Kidney (tissue), 14 donors: ENCODE results near the gene MTG1. TPM values are rescaled to one million over a fixed set of nuclear protein-coding genes. Genes with fewer than 3 reads are reported as not detected.
"Not testable (repeated sequence)": the region's sequence is repeated elsewhere in the genome, so short reads cannot be mapped to it uniquely, and the experiment has no call there.

Experiments
- DNase-seq, 5 donors: peaks; one replicate each; pipeline ENCODE4 v3.0.0-alpha.2; 2013 to 2020
- FAIRE-seq: peaks from 2 replicates; lab custom pipeline; 2012; peaks lifted over from hg19 to GRCh38; lab: Jason Lieb, UNC
- H3K27ac ChIP-seq, 2 donors: one replicate each; pipeline ENCODE4 v1.7.0; 2013; ENCODE audit warnings: low read depth in 2 of 2, low read length in 2 of 2, inconsistent platforms in 1 of 2
- H3K27me3 ChIP-seq: one replicate; pipeline ENCODE4 v1.7.1; 2013; ENCODE audit warnings: low read length, inconsistent platforms; ENCODE audit not compliant: control insufficient read depth, insufficient read depth
- H3K36me3 ChIP-seq, 3 donors: one replicate each; pipeline versions ENCODE4 v1.7.0 to v1.7.1; 2013; ENCODE audit warnings: low read length in 3 of 3, control low read depth in 1 of 3, inconsistent platforms in 1 of 3; ENCODE audit not compliant: insufficient read depth in 3 of 3, control insufficient read depth in 2 of 3
- H3K4me1 ChIP-seq, 3 donors: one replicate each; pipeline versions ENCODE4 v1.7.0 to v1.7.1; 2013; ENCODE audit warnings: low read length in 3 of 3, inconsistent platforms in 1 of 3, low read depth in 1 of 3; ENCODE audit not compliant: control insufficient read depth in 2 of 3, insufficient read depth in 2 of 3
- H3K4me3 ChIP-seq, 3 donors: one replicate each; pipeline versions ENCODE4 v1.7.0 to v1.8.1; 2013; ENCODE audit warnings: low read length in 3 of 3, control low read depth in 1 of 3, inconsistent platforms in 1 of 3
- H3K9ac ChIP-seq, 3 donors: one replicate each; pipeline versions ENCODE4 v1.7.0 to v1.7.1; 2013; ENCODE audit warnings: low read length in 3 of 3, control low read depth in 1 of 3, inconsistent platforms in 1 of 3
- H3K9me3 ChIP-seq, 3 donors: one replicate each; pipeline versions ENCODE4 v1.7.0 to v1.7.1; 2013; ENCODE audit warnings: low read length in 3 of 3, control low read depth in 1 of 3, inconsistent platforms in 1 of 3; ENCODE audit not compliant: control insufficient read depth in 2 of 3, insufficient read depth in 1 of 3
- CTCF ChIP-seq: IDR thresholded peaks from 3 replicates; pipeline ENCODE4 v1.5.1; 2012; ENCODE audit warnings: mild to moderate bottlenecking, moderate library complexity, borderline replicate concordance; ENCODE audit not compliant: insufficient read depth; ENCODE audit errors: extremely low read depth
- intact Hi-C: fragments of 100-400 bp; cut with DNase I; formaldehyde crosslinking; loops from one replicate; pipeline ENCODE4 v1.11.1; 2022
- polyA plus RNA-seq: library from polyadenylated mRNA; stranded (reverse); fragments of 350-450 nt; fragmentation: Illumina TruSeq; extraction: RNeasy Lipid Tissue Mini Kit (QIAGEN cat#74804); gene quantifications from one replicate; pipeline ENCODE4 v1.2.3, GENCODE V29; 2014; ENCODE audit warnings: low read depth, low replicate concordance; ENCODE audit not compliant: insufficient read depth
- total RNA-seq: library from RNA; stranded (reverse); fragmentation: NEBNext Ultra II Directional; extraction: Animal tissue kit (Norgen Biotek cat#: 25700); gene quantifications from one replicate; pipeline ENCODE4 v1.2.1, GENCODE V29; 2021
- donor health status: control.
- donor health status: control.
- donor health status: control.
- donor health status: control.
- donor health status: control.
- donor health status: DM: yes; HTN: yes; CAD: no.
- donor health status: Normal renal cell carcinoma (clear cell type).

Gene MTG1
- total and polyA plus RNA-seq, 2 donors from 2014 or later = 51.1 to 68.5 TPM

GRCh38 chr10:133383551-133383950 lies 10.4 kb upstream of the MTG1 start:
- H3K4me3 ChIP-seq = no peak overlapping the region
- no peak for FAIRE-seq
- H3K27me3 ChIP-seq = no peaks in the 10 kb centered on the region
- no peak overlapping the region for H3K27ac ChIP-seq
- H3K9ac ChIP-seq = no peak overlapping the region
- H3K36me3 ChIP-seq = peaks cover 0 to 5% (median 0%) of the 10 kb centered on the region in 3 donors
- H3K9me3 ChIP-seq = no peaks in the 10 kb centered on the region
- intact Hi-C loops = no loop called here
- DNase-seq = peak in 1 of 5 donors; percentile 4
- TF ChIP-seq CTCF = no peak
- H3K4me1 ChIP-seq = peaks cover 0 to 3% (median 0%) of the 10 kb centered on the region in 3 donors

- intact Hi-C loops = no loop called here
- FAIRE-seq (no peak), DNase-seq (peak in 1 of 5 donors; percentile 56)
Measured at GRCh38 chr10:133384071-133384470, 9.9 kb upstream of the MTG1 start.

GRCh38 chr10:133385214-133385613 lies 8.7 kb upstream of the MTG1 start:
- no peak overlapping the region for H3K27ac ChIP-seq
- no peak overlapping the region for H3K9ac ChIP-seq
- TF ChIP-seq CTCF = no peak
- H3K4me1 ChIP-seq = no peaks in the 10 kb centered on the region
- FAIRE-seq = no peak
- H3K36me3 ChIP-seq = peaks cover 0 to 5% (median 0%) of the 10 kb centered on the region in 3 donors
- H3K4me3 ChIP-seq = no peak overlapping the region
- H3K9me3 ChIP-seq = no peaks in the 10 kb centered on the region
- peak in 1 of 5 donors; percentile 41 for DNase-seq
- intact Hi-C loops = no loop called here
- no peaks in the 10 kb centered on the region for H3K27me3 ChIP-seq

More at GRCh38 chr10:133384071-133384470, 9.9 kb upstream of the MTG1 start:
- no peak for TF ChIP-seq CTCF
- Histone ChIP-seq H3K4me3 (no peak overlapping the region), H3K4me1 (peaks cover 0 to 3% (median 0%) of the 10 kb centered on the region in 3 donors), H3K9ac (no peak overlapping the region), H3K36me3 (peaks cover 0 to 5% (median 0%) of the 10 kb centered on the region in 3 donors), H3K27me3 (no peaks in the 10 kb centered on the region), H3K9me3 (no peaks in the 10 kb centered on the region), H3K27ac (no peak overlapping the region)

GRCh38 chr10:133386951-133387350 lies 7.0 kb upstream of the MTG1 start:
- H3K9me3 ChIP-seq, intact Hi-C loops, H3K9ac ChIP-seq, H3K36me3 ChIP-seq, H3K27me3 ChIP-seq, H3K4me3 ChIP-seq, H3K4me1 ChIP-seq, FAIRE-seq, H3K27ac ChIP-seq: not testable (repeated sequence)
- DNase-seq = peak in 1 of 5 donors; percentile 10
